GM13976 (cell line): Measurements from ENCODE around the gene ARL8B.
"Not testable (repeated sequence)": the region's sequence is repeated elsewhere in the genome, so short reads cannot be mapped to it uniquely, and the experiment has no call there.

Experiments used
- DNase-seq: peaks from one replicate; pipeline ENCODE4 v3.0.0; 2012; ENCODE audit warnings: low spot score
- CTCF ChIP-seq: IDR thresholded peaks from 2 replicates; pipeline ENCODE4 v1.5.1; 2012; ENCODE audit warnings: borderline replicate concordance, mild to moderate bottlenecking; ENCODE audit not compliant: insufficient read depth; ENCODE audit errors: extremely low read depth, missing control alignments, control extremely low read depth
- in situ Hi-C: fragments of 300-500 bp; cut with MboI; formaldehyde crosslinking; loops from one replicate; pipeline ENCODE4 v1.12.0; 2022; ENCODE audit warnings: low sequenced_read_pairs, mixed read lengths, inconsistent platforms; ENCODE audit not compliant: unreplicated experiment

ARL8B gene

DNA sequence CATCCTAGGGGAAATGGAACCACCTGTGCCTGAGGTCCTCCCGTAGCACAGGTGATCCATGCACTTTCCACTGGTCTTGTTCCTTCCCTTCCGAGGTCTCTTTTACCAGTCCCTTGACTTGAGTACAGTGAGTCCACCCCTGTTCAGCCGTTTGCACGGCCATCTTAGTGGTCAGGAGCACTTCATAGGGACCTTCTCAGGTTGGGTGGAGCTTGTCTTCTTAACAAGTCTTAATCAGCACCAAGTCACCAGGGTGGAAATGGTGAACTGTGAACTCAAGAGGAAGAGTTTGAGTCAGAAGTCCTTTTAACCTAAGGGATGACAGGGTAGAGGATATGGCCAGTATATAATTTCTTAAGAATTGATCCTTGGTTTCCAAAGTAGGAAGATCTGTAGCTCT is 21.4 kb downstream of the ARL8B start:
- TF ChIP-seq CTCF: no peak
- DNase-seq: no peak
- in situ Hi-C loops: no loop called here

DNA sequence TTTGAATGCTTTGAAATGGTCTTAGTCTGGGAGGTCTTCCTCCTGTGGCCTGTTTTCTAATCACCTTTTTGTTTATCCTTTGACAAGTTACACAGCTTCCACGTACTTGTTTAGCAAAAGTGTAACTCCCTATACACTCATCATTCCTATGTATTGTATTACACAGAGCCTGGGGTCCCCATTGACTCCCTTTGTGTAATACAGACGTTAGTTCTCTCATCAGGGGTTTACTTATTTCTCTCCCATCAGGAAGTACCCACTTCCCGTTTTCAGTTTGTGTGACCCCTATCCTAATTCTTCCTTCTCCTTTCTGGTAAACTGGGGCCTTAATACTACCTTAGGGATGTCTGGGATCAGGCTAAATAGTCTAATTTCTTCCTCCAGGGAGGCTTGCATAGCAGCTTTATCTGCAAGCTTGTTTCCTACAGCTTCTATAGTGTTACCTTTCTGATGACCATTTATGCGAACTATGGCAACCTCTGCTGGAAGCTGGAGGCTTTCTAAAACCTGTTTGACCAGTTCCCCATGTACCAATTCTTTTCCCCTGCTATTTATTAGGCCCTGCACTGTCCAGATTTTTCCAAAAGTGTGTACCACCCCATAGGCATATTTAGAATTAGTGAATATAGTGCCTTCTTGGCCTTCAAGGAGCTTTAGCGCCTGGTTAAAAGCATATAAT is 22.4 kb downstream of the ARL8B start:
- in situ Hi-C loops: no loop called here
- DNase-seq: no peak

DNA sequence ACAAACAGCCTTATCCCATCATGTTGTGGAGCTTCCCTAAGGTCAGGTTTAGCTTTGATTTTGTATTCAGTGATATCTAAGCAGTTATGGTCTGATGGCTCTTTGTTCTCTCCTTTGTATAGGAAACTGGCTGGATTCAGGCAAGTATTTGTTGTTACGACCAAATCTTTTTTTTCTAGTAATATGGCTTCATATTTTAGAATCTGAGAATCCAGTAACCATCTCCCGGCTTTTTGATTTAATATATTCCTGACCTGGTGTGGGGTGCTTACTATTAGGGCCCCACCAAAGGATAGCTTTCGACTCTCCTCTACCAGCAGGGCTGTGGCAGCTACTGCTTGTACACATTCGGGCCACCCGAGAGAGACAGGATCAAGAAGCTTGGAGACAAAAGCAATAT is 23.0 kb downstream of the ARL8B start:
- in situ Hi-C loops: no loop called here
- no peak for DNase-seq
- TF ChIP-seq CTCF: no peak

More for the DNA sequence above, 22.4 kb downstream of the ARL8B start:
- no peak for TF ChIP-seq CTCF

DNA sequence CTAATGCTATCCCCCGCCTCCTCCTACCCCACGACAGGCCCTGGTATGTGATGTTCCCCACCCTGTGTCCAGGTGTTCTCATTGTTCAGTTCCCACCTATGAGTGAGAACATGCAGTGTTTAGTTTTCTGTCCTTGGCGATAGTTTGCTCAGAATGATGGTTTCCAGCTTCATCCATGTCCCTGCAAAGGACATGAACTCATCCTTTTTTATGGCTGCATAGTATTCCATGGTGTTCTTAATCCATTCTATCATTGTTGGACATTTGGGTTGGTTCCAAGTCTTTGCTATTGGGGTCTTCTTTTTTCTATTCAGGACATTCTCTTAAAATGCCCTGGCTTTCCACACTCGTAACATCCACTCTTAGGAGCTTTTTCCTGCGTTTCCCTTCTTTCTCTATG is 25.1 kb downstream of the ARL8B start:
- DNase-seq, in situ Hi-C loops: not testable (repeated sequence)

DNA sequence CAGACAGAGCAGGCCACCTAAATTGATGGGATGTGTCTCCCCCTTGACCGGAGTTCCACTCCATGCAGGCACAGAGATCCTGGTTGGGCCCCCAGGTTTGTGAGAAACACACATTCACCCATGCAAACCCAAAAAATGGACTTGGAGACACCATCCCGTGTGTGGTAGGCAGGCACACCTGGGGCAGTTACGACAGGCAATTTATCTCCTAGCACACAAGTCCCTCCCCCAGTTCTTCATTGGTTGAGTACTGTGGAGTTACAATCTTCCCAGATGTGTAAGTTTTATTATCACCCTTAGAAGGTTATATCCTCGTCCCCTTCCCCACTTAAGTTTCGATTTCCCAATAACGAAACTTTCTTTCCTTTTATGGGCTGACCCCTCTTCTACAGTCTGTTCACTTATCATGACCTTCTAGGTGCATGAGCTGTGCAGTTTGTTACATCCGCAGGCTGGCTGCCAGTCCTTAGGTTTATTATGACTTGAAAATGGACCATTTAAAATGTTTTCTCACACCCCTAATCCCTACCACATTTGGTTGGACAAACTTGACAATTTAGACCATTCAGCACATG is 27.3 kb downstream of the ARL8B start:
- in situ Hi-C loops: no loop called here
- TF ChIP-seq CTCF: no peak
- no peak for DNase-seq

DNA sequence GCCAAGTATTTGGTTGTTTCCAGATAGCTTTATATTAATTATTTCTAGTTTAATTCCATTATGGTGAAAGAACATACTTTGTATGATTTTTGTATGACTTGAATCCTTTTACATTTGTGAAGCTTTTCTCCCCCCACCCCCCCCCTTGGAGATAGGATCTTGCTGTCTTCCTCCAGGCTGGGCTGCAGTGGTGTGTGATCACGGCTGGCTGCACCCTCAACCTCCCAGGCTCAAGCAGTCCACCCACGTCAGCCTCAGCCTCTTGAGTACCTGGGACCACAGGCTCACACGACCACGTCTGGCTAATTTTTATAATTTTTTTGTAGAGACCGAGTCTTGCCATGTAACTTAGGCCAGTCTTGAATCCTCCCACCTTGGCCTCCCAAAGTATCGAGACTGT is 29.5 kb downstream of the ARL8B start:
- TF ChIP-seq CTCF: no peak
- in situ Hi-C loops: no loop called here
- no peak for DNase-seq

DNA sequence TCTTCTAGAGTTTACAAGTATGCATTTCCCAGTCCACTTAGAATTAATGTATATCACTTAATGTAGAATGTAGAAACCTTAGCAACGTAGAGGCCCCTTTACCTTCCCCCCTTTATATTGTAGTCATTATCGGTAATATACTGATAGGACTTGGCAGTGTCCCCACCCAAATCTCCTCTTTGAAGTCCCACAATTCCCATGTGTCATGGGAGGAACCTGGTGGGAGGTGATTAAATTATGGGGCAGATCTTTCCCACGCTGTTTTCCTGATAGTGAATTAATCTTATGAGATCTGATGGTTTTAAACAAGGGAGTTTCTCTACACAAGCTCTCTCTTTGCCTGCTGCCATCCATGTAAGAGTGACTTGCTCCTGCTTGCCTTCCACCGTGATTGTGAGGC is 31.0 kb downstream of the ARL8B start:
- in situ Hi-C loops: no loop called here
- TF ChIP-seq CTCF: no peak
- no peak for DNase-seq
